Astrocyte of the hippocampus (primary cell): ENCODE results near the gene BTG2.
"Not testable (repeated sequence)": the region's sequence is repeated elsewhere in the genome, so short reads cannot be mapped to it uniquely, and the experiment has no call there.

Source experiments
- DNase-seq: peaks from one replicate; pipeline ENCODE4 v3.0.0; 2011; ENCODE audit warnings: low read depth, low spot score

BTG2 gene

GRCh38 chr1:203295796-203296195 lies 9.5 kb upstream of the BTG2 start:
- no peak for DNase-seq

GRCh38 chr1:203296460-203297073 lies 8.8 kb upstream of the BTG2 start:
- no peak for DNase-seq

DNA sequence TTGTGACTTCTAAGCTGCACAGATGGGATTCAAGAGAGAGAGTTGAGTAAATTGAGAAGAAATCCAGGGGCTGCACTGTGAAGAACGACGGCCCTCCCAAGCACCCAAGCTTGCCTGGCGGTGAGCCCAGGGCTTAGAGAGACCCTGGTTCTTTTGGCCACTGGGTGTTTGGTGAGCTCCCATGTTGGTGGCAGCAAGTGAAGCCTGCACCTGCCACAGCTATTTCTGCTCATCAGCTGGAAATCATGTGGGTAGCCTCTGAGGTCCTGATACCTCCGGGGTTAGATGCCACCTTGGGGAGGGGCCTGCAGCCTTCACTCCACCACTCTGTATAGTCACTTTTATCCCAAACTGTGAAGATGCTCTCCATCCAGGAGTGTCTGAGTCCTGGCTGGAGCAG lies 6.2 kb upstream of the BTG2 start:
- DNase-seq: no peak

GRCh38 chr1:203299719-203300429 lies 5.4 kb upstream of the BTG2 start:
- DNase-seq: not testable (repeated sequence)

- DNase-seq: no peak
These were observed 4.6 kb upstream of the BTG2 start for GRCh38 chr1:203300441-203301330.

DNA sequence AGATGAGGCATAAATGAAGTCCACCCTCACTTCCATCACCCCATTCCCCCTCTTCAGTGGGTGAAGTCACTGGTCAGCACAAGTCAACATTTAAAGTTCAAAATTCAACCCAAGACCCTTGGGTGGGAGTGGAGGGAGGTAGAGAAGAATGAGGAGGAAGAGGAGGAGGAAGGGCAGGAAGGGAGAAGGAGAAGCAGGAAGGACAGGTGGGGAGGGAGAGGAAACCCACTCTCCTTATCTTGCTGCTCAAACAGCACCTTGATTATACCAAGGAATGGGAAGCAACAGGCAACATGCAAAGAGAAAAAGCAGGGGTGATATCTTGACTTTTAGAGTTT lies 4.0 kb upstream of the BTG2 start:
- DNase-seq: no peak

DNA sequence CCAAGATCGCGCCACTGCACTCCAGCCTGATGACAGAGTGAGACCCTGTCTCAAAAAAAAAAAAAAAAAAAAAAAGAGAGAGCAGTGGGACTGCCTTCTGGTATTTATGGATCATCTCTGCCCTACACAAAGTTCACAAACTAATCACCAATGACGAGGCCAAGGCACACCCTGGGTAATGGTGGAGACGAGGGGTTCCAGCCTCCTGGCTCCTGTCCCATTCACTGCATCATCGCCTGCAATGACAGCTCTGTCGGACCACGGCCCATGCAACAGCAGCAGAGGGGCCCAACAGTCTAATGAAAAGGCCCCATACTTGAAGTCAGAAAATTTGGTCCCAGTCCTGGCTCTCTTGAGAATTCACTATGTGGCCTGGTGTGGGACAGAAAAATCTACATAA lies 2.9 kb upstream of the BTG2 start:
- DNase-seq: no peak

- DNase-seq: no peak
These were observed 2.4 kb upstream of the BTG2 start for GRCh38 chr1:203302894-203303293.

GRCh38 chr1:203304391-203304918 lies 864 bp upstream of the BTG2 start:
- DNase-seq: no peak

GRCh38 chr1:203305809-203306088 lies 430 bp downstream of the BTG2 start:
- DNase-seq: peak; percentile 48

GRCh38 chr1:203306089-203306964 lies 1.0 kb downstream of the BTG2 start:
- DNase-seq: peak; percentile 93

DNA sequence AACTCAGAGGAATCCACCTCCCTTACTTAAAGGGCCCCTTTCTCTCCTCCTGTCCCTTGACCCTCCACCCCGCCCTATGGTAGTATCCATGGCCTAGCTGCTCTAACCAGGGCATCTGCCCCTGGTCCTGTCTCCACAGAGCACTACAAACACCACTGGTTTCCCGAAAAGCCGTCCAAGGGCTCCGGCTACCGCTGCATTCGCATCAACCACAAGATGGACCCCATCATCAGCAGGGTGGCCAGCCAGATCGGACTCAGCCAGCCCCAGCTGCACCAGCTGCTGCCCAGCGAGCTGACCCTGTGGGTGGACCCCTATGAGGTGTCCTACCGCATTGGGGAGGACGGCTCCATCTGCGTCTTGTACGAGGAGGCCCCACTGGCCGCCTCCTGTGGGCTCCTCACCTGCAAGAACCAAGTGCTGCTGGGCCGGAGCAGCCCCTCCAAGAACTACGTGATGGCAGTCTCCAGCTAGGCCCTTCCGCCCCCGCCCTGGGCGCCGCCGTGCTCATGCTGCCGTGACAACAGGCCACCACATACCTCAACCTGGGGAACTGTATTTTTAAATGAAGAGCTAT lies 1.7 kb downstream of the BTG2 start:
- DNase-seq: no peak

- DNase-seq: no peak
These were observed 2.4 kb downstream of the BTG2 start for GRCh38 chr1:203307641-203308126.

GRCh38 chr1:203308328-203308922 lies 3.1 kb downstream of the BTG2 start:
- no peak for DNase-seq

GRCh38 chr1:203308923-203309331 lies 3.6 kb downstream of the BTG2 start:
- DNase-seq: no peak

- DNase-seq: no peak
These were observed 6.3 kb downstream of the BTG2 start for GRCh38 chr1:203311368-203312301.

GRCh38 chr1:203314025-203314759 lies 8.9 kb downstream of the BTG2 start:
- not testable (repeated sequence) for DNase-seq

DNA sequence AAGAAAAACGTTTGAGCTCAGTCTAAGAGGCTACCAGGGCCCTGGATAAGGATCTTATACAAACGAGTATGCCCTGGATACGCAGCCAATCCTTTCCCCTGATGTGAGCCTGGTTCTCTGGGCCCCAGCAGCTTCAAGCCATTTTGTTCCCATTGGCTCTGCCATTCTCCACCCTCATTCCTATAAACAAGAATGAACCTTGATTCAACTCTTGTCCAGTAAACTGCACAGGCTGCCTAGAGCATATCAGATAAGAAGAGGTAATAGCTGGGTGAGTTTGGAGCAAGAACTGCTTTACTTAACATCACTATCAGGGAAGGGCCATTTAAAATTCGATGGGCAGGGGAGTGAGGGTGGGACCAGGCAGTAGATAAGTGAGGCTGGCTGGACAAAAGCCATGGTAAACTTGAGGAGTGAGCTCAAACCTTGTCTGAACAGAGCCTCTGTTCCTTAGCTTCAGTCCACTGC lies 11.3 kb downstream of the BTG2 start:
- peak; percentile 75 for DNase-seq
